ENCODE measurements around the gene SYTL3.

The SYTL3 gene

GRCh38 chr6:158780246-158780884 lies 130.5 kb downstream of the SYTL3 start:
- TF ChIP-seq CTCF (IDR thresholded peaks at IDR 0.05; ENCODE audit: low read depth, low read length): no peak
- no peak for DNase-seq (ENCODE audit: extremely low read depth, low read depth)

GRCh38 chr6:158780988-158781691 lies 131.3 kb downstream of the SYTL3 start:
- no peak for TF ChIP-seq CTCF (IDR thresholded peaks at IDR 0.05; ENCODE audit: low read depth, low read length)
- no peak for DNase-seq (ENCODE audit: extremely low read depth, low read depth)

GRCh38 chr6:158781692-158782373 lies 132.0 kb downstream of the SYTL3 start:
- no peak for TF ChIP-seq CTCF (IDR thresholded peaks at IDR 0.05; ENCODE audit: low read depth, low read length)
- DNase-seq (ENCODE audit: extremely low read depth, low read depth): no peak

GRCh38 chr6:158782432-158783166 lies 132.7 kb downstream of the SYTL3 start:
- TF ChIP-seq CTCF (IDR thresholded peaks at IDR 0.05; ENCODE audit: low read depth, low read length): no peak
- DNase-seq (ENCODE audit: extremely low read depth, low read depth): no peak

- no peak for TF ChIP-seq CTCF (IDR thresholded peaks at IDR 0.05; ENCODE audit: low read depth, low read length)
Measured at GRCh38 chr6:158783167-158783450, 133.3 kb downstream of the SYTL3 start.

GRCh38 chr6:158783851-158784250 lies 134.0 kb downstream of the SYTL3 start:
- TF ChIP-seq CTCF (IDR thresholded peaks at IDR 0.05; ENCODE audit: low read depth, low read length): no peak
- no peak for DNase-seq (ENCODE audit: extremely low read depth, low read depth)

More at GRCh38 chr6:158783167-158783450, 133.3 kb downstream of the SYTL3 start:
- no peak for DNase-seq (ENCODE audit: extremely low read depth, low read depth)
